ENCODE data around the gene ITPR3. TPM values are rescaled to one million over a fixed set of nuclear protein-coding genes. Genes with fewer than 3 reads are reported as not detected.
A peak's percentile ranks its signal among the peaks of the same experiment; 100 is the strongest.

Gene ITPR3
- total and polyA plus RNA-seq, 2 experiments from 2014 or later, result 4.9 to 10.4 TPM

GRCh38 chr6:33609019-33609418, 12.1 kb upstream of the ITPR3 start:
- Histone ChIP-seq H3K27me3 (replicated peaks; ENCODE audit: insufficient read depth) (no peaks in the 10 kb centered on the region), H3K27ac (peak overlapping the region; percentile 44), H3K4me3 (no peak overlapping the region), H3K9me3 (ENCODE audit: low read depth) (no peaks in the 10 kb centered on the region), H2AFZ (no peak overlapping the region), H3F3A (ENCODE audit: insufficient read depth) (0 out of 2 replicates have a peak, but pooled peaks cover under 1% of the 10 kb centered on the region), H3K79me2 (ENCODE audit: insufficient read depth) (no peaks in the 10 kb centered on the region), H4K20me1 (ENCODE audit: insufficient read depth) (no peaks in the 10 kb centered on the region), H3K4me2 (ENCODE audit: unreplicated experiment) (peak overlapping the region; percentile 26), H3K9me2 (ENCODE audit: insufficient read depth) (no peaks in the 10 kb centered on the region), H3K4me1 (ENCODE audit: insufficient read depth) (peaks cover 30% of the 10 kb centered on the region), H3K9ac (peak overlapping the region; percentile 38), H3K36me3 (ENCODE audit: low read depth) (no peaks in the 10 kb centered on the region)
- WGBS, 2 experiments (ENCODE audit: low coverage in 1 of 2, low lambda C conversion rate in 2 of 2, missing lambda C conversion rate in 2 of 2), result 47 to 52% methylated on average over 3 of the region's 3 CpGs
- TF ChIP-seq EZH2 (IDR thresholded peaks at IDR 0.05; ENCODE audit: insufficient read depth, poor library complexity, severe bottlenecking) (no peak), EZH2phosphoT487 (IDR thresholded peaks at IDR 0.05; ENCODE audit: insufficient read depth, low read depth) (no peak)
- in situ Hi-C loops (cut with MboI), result no loop called here
- DNase-seq, result peak; percentile 27

- TF ChIP-seq EZH2 (IDR thresholded peaks at IDR 0.05; ENCODE audit: insufficient read depth, poor library complexity, severe bottlenecking), result no peak
- no peak for TF ChIP-seq EZH2phosphoT487 (IDR thresholded peaks at IDR 0.05; ENCODE audit: insufficient read depth, low read depth)
- H3K9me3 ChIP-seq (ENCODE audit: low read depth), result no peaks in the 10 kb centered on the region
- H3K4me3 ChIP-seq, result no peak overlapping the region
- no peaks in the 10 kb centered on the region for H3K27me3 ChIP-seq (replicated peaks; ENCODE audit: insufficient read depth)
- no peaks in the 10 kb centered on the region for H3K36me3 ChIP-seq (ENCODE audit: low read depth)
- H3K4me2 ChIP-seq (ENCODE audit: unreplicated experiment), result peak overlapping the region; percentile 26
- no peaks in the 10 kb centered on the region for H3K79me2 ChIP-seq (ENCODE audit: insufficient read depth)
- peak overlapping the region; percentile 38; the same call in 1 of the 2 replicates for H3K9ac ChIP-seq
- 1 to 3% methylated on average over 6 of the region's 6 CpGs for WGBS, 2 experiments (ENCODE audit: low coverage in 1 of 2, low lambda C conversion rate in 2 of 2, missing lambda C conversion rate in 2 of 2)
- peak; percentile 97 for DNase-seq
- 0 out of 2 replicates have a peak, but pooled peaks cover 4% of the 10 kb centered on the region for H3F3A ChIP-seq (ENCODE audit: insufficient read depth)
- no peak overlapping the region for H2AFZ ChIP-seq
- H3K27ac ChIP-seq, result peak overlapping the region; percentile 44
- H4K20me1 ChIP-seq (ENCODE audit: insufficient read depth), result no peaks in the 10 kb centered on the region
- in situ Hi-C loops (cut with MboI), result no loop called here
- H3K4me1 ChIP-seq (ENCODE audit: insufficient read depth), result peaks cover 35% of the 10 kb centered on the region
- no peaks in the 10 kb centered on the region for H3K9me2 ChIP-seq (ENCODE audit: insufficient read depth)
Measured at GRCh38 chr6:33609528-33609927, 11.6 kb upstream of the ITPR3 start.

- Histone ChIP-seq H3K4me1 (ENCODE audit: insufficient read depth) (peaks cover 36% of the 10 kb centered on the region), H2AFZ (no peak overlapping the region), H3K4me3 (no peak overlapping the region), H3K79me2 (ENCODE audit: insufficient read depth) (no peaks in the 10 kb centered on the region), H3K27ac (peak overlapping the region; percentile 44; the same call in 1 of the 2 replicates), H3K9me3 (ENCODE audit: low read depth) (no peaks in the 10 kb centered on the region), H3K4me2 (ENCODE audit: unreplicated experiment) (peak overlapping the region; percentile 11), H3F3A (ENCODE audit: insufficient read depth) (0 out of 2 replicates have a peak, but pooled peaks cover 4% of the 10 kb centered on the region), H4K20me1 (ENCODE audit: insufficient read depth) (no peaks in the 10 kb centered on the region), H3K36me3 (ENCODE audit: low read depth) (no peaks in the 10 kb centered on the region), H3K27me3 (replicated peaks; ENCODE audit: insufficient read depth) (no peaks in the 10 kb centered on the region), H3K9ac (0 out of 2 replicates have a peak overlapping the region, but pooled peaks have one; percentile 2), H3K9me2 (ENCODE audit: insufficient read depth) (no peaks in the 10 kb centered on the region)
- TF ChIP-seq EZH2 (IDR thresholded peaks at IDR 0.05; ENCODE audit: insufficient read depth, poor library complexity, severe bottlenecking), result no peak
- no peak for TF ChIP-seq EZH2phosphoT487 (IDR thresholded peaks at IDR 0.05; ENCODE audit: insufficient read depth, low read depth)
- peak; percentile 40 for DNase-seq
- WGBS, 2 experiments (ENCODE audit: low coverage in 1 of 2, low lambda C conversion rate in 2 of 2, missing lambda C conversion rate in 2 of 2), result 82 to 86% methylated on average over 4 of the region's 4 CpGs
- in situ Hi-C loops (cut with MboI), result no loop called here
Measured at GRCh38 chr6:33610067-33610466, 11.1 kb upstream of the ITPR3 start.

GRCh38 chr6:33610779-33611732, 10.1 kb upstream of the ITPR3 start:
- DNase-seq, result no peak
- no peak overlapping the region for H3K27ac ChIP-seq
- H3F3A ChIP-seq (ENCODE audit: insufficient read depth), result 0 out of 2 replicates have a peak, but pooled peaks cover 4% of the 10 kb centered on the region
- H2AFZ ChIP-seq, result no peak overlapping the region
- no peaks in the 10 kb centered on the region for H3K79me2 ChIP-seq (ENCODE audit: insufficient read depth)
- in situ Hi-C loops (cut with MboI), result no loop called here
- WGBS, 2 experiments (ENCODE audit: low coverage in 1 of 2, low lambda C conversion rate in 2 of 2, missing lambda C conversion rate in 2 of 2), result 93% methylated on average over 22 of the region's 22 CpGs
- H3K4me1 ChIP-seq (ENCODE audit: insufficient read depth), result peaks cover 36% of the 10 kb centered on the region
- H3K9ac ChIP-seq, result no peak overlapping the region
- no peak for TF ChIP-seq EZH2phosphoT487 (IDR thresholded peaks at IDR 0.05; ENCODE audit: insufficient read depth, low read depth)
- no peak for TF ChIP-seq EZH2 (IDR thresholded peaks at IDR 0.05; ENCODE audit: insufficient read depth, poor library complexity, severe bottlenecking)
- H3K9me2 ChIP-seq (ENCODE audit: insufficient read depth), result no peaks in the 10 kb centered on the region
- no peaks in the 10 kb centered on the region for H4K20me1 ChIP-seq (ENCODE audit: insufficient read depth)
- H3K4me3 ChIP-seq, result no peak overlapping the region
- H3K36me3 ChIP-seq (ENCODE audit: low read depth), result no peaks in the 10 kb centered on the region
- no peak overlapping the region for H3K4me2 ChIP-seq (ENCODE audit: unreplicated experiment)
- no peaks in the 10 kb centered on the region for H3K27me3 ChIP-seq (replicated peaks; ENCODE audit: insufficient read depth)
- H3K9me3 ChIP-seq (ENCODE audit: low read depth), result no peaks in the 10 kb centered on the region

All from GM23248 (cell line).